MM.1S (cell line): ENCODE measurements around the gene FAM228B.

Experiments used
- DNase-seq: peaks from one replicate; pipeline ENCODE4 v3.0.0-alpha.2; 2015
- H2AFZ ChIP-seq: fragments of 300-600 bp; sonication (generic); 2 replicates; pipeline ENCODE4 v1.6.0; 2016; ENCODE audit warnings: antibody characterized with exemption, low read length
- H3F3A ChIP-seq: fragments of 300-600 bp; sonication (generic); 2 replicates; pipeline ENCODE4 v1.6.1; 2016; ENCODE audit warnings: mild to moderate bottlenecking, antibody characterized with exemption, low read length, moderate library complexity, mixed read lengths; ENCODE audit not compliant: insufficient read depth
- H3K27ac ChIP-seq: fragments of 300-600 bp; sonication (generic); 2 replicates; pipeline ENCODE4 v1.5.1; 2016; ENCODE audit warnings: mild to moderate bottlenecking, low read length
- H3K27me3 ChIP-seq: fragments of 300-600 bp; sonication (generic); replicated peaks from 2 replicates; pipeline ENCODE4 v1.6.0; 2016; ENCODE audit warnings: low read length; ENCODE audit not compliant: insufficient read depth
- H3K36me3 ChIP-seq: fragments of 300-600 bp; sonication (generic); replicated peaks from 2 replicates; pipeline ENCODE4 v1.6.1; 2016; ENCODE audit warnings: mild to moderate bottlenecking, low read length, mixed read lengths; ENCODE audit not compliant: insufficient read depth
- H3K4me1 ChIP-seq: fragments of 300-600 bp; sonication (generic); 2 replicates; pipeline ENCODE4 v1.6.1; 2016; ENCODE audit warnings: low read length, mixed read lengths
- H3K4me2 ChIP-seq: fragments of 300-600 bp; sonication (generic); 2 replicates; pipeline ENCODE4 v1.6.0; 2016; ENCODE audit warnings: low read depth, low read length
- H3K4me3 ChIP-seq: fragments of 300-600 bp; sonication (generic); 2 replicates; pipeline ENCODE4 v1.5.1; 2016; ENCODE audit warnings: low read length, mixed read lengths
- H3K79me2 ChIP-seq: fragments of 300-600 bp; sonication (generic); 2 replicates; pipeline ENCODE4 v1.6.1; 2016; ENCODE audit warnings: mixed run types, low read length, mixed read lengths
- H3K9ac ChIP-seq: fragments of 300-600 bp; sonication (generic); 2 replicates; pipeline ENCODE4 v1.6.1; 2016; ENCODE audit warnings: low read length, mixed read lengths
- H3K9me2 ChIP-seq: fragments of 300-600 bp; sonication (generic); replicated peaks from 2 replicates; pipeline ENCODE4 v1.6.1; 2016; ENCODE audit warnings: mild to moderate bottlenecking, low read length, mixed read lengths; ENCODE audit not compliant: insufficient read depth
- H3K9me3 ChIP-seq: fragments of 300-600 bp; sonication (generic); replicated peaks from 2 replicates; pipeline ENCODE4 v1.6.1; 2016; ENCODE audit warnings: mild to moderate bottlenecking, low read length, mixed read lengths; ENCODE audit not compliant: insufficient read depth
- H4K20me1 ChIP-seq: fragments of 300-600 bp; sonication (generic); 2 replicates; pipeline ENCODE4 v1.6.1; 2016; ENCODE audit warnings: mild to moderate bottlenecking, low read length, moderate library complexity, mixed read lengths; ENCODE audit not compliant: insufficient read depth
- EZH2 ChIP-seq: fragments of 300-600 bp; sonication (generic); optimal IDR thresholded peaks from 2 replicates; pipeline ENCODE3; 2017; ENCODE audit warnings: low read depth, mild to moderate bottlenecking, antibody characterized with exemption, low read length, mixed read lengths
- EZH2phosphoT487 ChIP-seq: fragments of 300-600 bp; sonication (generic); IDR thresholded peaks from 2 replicates; pipeline ENCODE4 v1.6.1; 2018; ENCODE audit warnings: antibody characterized with exemption, low read length
- TF ChIP-seq, protein P1 (sequence below): fragments of 300-600 bp; sonication (generic); IDR thresholded peaks from 2 replicates; pipeline ENCODE4 v1.5.1; 2016; ENCODE audit warnings: antibody characterized with exemption, low read length, mixed read lengths

Gene FAM228B

DNA sequence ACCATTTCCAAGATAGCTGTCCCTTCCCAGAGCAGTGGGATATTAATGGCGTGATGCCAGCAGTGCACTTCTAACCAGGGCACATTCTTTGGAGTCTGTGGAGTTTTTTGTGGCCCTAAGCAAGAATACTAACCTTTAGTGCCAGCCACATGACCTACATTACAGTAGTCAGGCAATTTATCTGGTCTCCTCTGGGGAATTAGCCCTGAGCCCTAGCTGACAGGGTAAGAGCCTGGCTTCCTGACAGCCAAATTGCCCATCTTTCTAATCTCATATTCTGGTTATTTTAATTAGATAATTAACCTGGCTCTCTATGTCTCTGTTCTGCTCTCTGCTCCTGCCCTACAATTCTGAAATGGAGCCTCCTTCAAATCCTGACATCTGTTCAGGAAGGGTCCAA lies 5.4 kb upstream of the FAM228B start:
- Histone ChIP-seq H3K4me2 (no peak overlapping the region), H3K27ac (no peak overlapping the region), H3K9me2 (no peaks in the 10 kb centered on the region), H3K79me2 (no peaks in the 10 kb centered on the region), H3K27me3 (no peaks in the 10 kb centered on the region), H3K4me1 (no peaks in the 10 kb centered on the region), H4K20me1 (no peaks in the 10 kb centered on the region), H3F3A (no peaks in the 10 kb centered on the region), H2AFZ (no peak overlapping the region), H3K9me3 (no peaks in the 10 kb centered on the region), H3K36me3 (no peaks in the 10 kb centered on the region), H3K4me3 (no peak overlapping the region), H3K9ac (no peak overlapping the region)
- no peak for DNase-seq
- TF ChIP-seq EZH2phosphoT487 (no peak), EZH2 (no peak)
- TF ChIP-seq, protein P1, sequence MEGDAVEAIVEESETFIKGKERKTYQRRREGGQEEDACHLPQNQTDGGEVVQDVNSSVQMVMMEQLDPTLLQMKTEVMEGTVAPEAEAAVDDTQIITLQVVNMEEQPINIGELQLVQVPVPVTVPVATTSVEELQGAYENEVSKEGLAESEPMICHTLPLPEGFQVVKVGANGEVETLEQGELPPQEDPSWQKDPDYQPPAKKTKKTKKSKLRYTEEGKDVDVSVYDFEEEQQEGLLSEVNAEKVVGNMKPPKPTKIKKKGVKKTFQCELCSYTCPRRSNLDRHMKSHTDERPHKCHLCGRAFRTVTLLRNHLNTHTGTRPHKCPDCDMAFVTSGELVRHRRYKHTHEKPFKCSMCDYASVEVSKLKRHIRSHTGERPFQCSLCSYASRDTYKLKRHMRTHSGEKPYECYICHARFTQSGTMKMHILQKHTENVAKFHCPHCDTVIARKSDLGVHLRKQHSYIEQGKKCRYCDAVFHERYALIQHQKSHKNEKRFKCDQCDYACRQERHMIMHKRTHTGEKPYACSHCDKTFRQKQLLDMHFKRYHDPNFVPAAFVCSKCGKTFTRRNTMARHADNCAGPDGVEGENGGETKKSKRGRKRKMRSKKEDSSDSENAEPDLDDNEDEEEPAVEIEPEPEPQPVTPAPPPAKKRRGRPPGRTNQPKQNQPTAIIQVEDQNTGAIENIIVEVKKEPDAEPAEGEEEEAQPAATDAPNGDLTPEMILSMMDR = no peak

DNA sequence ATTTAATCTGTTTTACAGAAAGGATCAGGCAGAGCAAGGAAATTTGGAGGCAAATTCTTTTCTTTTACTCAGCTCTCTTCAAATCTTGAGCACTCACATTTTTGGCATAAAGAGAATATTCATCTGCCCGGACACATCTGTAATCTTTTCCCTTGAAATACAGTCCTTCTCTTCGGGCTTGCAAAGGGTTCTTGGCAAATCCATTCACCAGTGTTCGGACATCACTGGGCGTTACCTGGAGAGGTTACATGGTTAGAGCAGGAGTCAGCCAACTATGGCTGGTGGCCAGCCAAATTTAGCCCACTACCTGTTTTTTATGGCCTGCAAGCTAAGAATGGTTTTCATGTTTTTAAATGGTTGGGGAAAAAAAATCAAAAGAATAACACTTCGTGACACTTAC lies 2.2 kb upstream of the FAM228B start:
- no peaks in the 10 kb centered on the region for H3K27me3 ChIP-seq
- no peaks in the 10 kb centered on the region for H3K4me1 ChIP-seq
- no peaks in the 10 kb centered on the region for H3K36me3 ChIP-seq
- H3K79me2 ChIP-seq = no peaks in the 10 kb centered on the region
- no peaks in the 10 kb centered on the region for H3K9me3 ChIP-seq
- no peaks in the 10 kb centered on the region for H4K20me1 ChIP-seq
- H3F3A ChIP-seq = no peaks in the 10 kb centered on the region
- no peak overlapping the region for H3K4me2 ChIP-seq
- DNase-seq = no peak
- no peak overlapping the region for H3K9ac ChIP-seq
- TF ChIP-seq EZH2phosphoT487 = no peak
- no peak for TF ChIP-seq EZH2
- TF ChIP-seq, protein P1 = no peak
- H3K4me3 ChIP-seq = no peak overlapping the region
- no peak overlapping the region for H3K27ac ChIP-seq
- H2AFZ ChIP-seq = no peak overlapping the region
- H3K9me2 ChIP-seq = no peaks in the 10 kb centered on the region

DNA sequence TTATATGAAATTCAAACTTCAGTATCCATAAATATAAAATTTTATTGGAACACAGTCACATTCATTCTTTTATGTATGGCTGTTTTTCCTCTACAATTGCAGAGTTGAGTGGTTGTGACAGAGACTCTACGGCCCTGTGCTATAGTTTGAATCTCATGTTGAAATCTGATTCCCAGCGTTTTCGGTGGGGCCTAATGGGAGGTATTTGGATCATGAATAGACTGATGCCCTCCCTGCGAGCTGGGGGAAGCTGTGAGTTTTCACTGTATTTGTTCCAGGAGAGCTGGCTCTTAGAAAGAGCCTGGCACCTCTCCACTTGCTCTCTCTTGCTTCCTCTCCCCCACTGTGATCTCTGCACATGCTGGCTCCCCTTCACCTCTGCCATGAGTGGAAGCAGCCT lies 1.8 kb upstream of the FAM228B start:
- H3K4me1 ChIP-seq = no peaks in the 10 kb centered on the region
- H3K9me3 ChIP-seq = no peaks in the 10 kb centered on the region
- no peaks in the 10 kb centered on the region for H3K79me2 ChIP-seq
- H3K36me3 ChIP-seq = no peaks in the 10 kb centered on the region
- no peak overlapping the region for H2AFZ ChIP-seq
- TF ChIP-seq EZH2 (no peak), EZH2phosphoT487 (no peak)
- TF ChIP-seq, protein P1 = no peak
- no peak overlapping the region for H3K4me2 ChIP-seq
- H3K27ac ChIP-seq = no peak overlapping the region
- no peaks in the 10 kb centered on the region for H3K27me3 ChIP-seq
- H3F3A ChIP-seq = no peaks in the 10 kb centered on the region
- no peak overlapping the region for H3K9ac ChIP-seq
- no peaks in the 10 kb centered on the region for H3K9me2 ChIP-seq
- no peaks in the 10 kb centered on the region for H4K20me1 ChIP-seq
- no peak for DNase-seq
- no peak overlapping the region for H3K4me3 ChIP-seq
